ENCODE data around the gene TCF12.

DNA sequence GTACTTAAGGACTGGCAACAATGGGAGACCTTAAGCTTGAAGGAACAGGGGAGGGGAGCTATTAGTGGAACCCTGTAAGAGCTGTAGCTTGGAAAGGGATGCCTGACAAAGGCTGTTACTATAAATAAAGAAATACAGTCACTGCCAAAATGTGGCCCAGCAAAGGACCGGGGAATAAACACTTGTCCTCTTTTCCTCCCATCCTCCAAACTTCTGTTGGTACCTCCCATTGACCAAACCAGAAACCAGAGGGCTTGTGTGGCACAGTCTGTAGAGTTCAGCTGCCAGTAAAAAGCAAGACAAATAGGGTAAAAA is 25.1 kb upstream of the TCF12 start:
- no peak for TF ChIP-seq POLR2AphosphoS5 (IDR thresholded peaks at IDR 0.05)
- TF ChIP-seq, protein P1, sequence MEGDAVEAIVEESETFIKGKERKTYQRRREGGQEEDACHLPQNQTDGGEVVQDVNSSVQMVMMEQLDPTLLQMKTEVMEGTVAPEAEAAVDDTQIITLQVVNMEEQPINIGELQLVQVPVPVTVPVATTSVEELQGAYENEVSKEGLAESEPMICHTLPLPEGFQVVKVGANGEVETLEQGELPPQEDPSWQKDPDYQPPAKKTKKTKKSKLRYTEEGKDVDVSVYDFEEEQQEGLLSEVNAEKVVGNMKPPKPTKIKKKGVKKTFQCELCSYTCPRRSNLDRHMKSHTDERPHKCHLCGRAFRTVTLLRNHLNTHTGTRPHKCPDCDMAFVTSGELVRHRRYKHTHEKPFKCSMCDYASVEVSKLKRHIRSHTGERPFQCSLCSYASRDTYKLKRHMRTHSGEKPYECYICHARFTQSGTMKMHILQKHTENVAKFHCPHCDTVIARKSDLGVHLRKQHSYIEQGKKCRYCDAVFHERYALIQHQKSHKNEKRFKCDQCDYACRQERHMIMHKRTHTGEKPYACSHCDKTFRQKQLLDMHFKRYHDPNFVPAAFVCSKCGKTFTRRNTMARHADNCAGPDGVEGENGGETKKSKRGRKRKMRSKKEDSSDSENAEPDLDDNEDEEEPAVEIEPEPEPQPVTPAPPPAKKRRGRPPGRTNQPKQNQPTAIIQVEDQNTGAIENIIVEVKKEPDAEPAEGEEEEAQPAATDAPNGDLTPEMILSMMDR (IDR thresholded peaks at IDR 0.05): no peak
